Measurements from ENCODE around the gene CHST3. TPM values are rescaled to one million over a fixed set of nuclear protein-coding genes. Genes with fewer than 3 reads are reported as not detected.

Gene CHST3
- total and polyA plus RNA-seq, 10 of the 15 experiments (the other 5 are each of a cell fraction or from before 2014, with no cell fraction given), result 0.03 to 0.50 (median 0.05) TPM; not detected in 2

- intact Hi-C loops (cut with micrococcal nuclease; ENCODE audit: unreplicated experiment), result loop anchor here (5.0 kb wide), 1 partner anchor 237 kb away; the partner anchor contains the start of genes ANAPC16 and ASCC1
- no peak for TF ChIP-seq HDAC6 (IDR thresholded peaks at IDR 0.05; ENCODE audit: unreplicated experiment)
- TF ChIP-seq HCFC1 (IDR thresholded peaks at IDR 0.05; ENCODE audit: low read length), result no peak
- TF ChIP-seq FOXK2 (IDR thresholded peaks at IDR 0.05), result no peak
- TF ChIP-seq JUNB (IDR thresholded peaks at IDR 0.05), result no peak
- no peak for TF ChIP-seq KAT2A (conservative IDR thresholded peaks at IDR 0.05; ENCODE audit: control insufficient read depth, low read depth, low read length)
- no peak for TF ChIP-seq MYB (IDR thresholded peaks at IDR 0.05; ENCODE audit: borderline replicate concordance, low read depth, low read length)
- TF ChIP-seq STAT3 (IDR thresholded peaks at IDR 0.05; ENCODE audit: low read depth, low read length), result no peak
- TF ChIP-seq PAX5 (IDR thresholded peaks at IDR 0.05; ENCODE audit: borderline replicate concordance, low read depth, low read length), result no peak
- no peak for TF ChIP-seq NKRF (conservative IDR thresholded peaks at IDR 0.05)
- no peak for TF ChIP-seq RB1 (IDR thresholded peaks at IDR 0.05; ENCODE audit: borderline replicate concordance)
- no peak for TF ChIP-seq SREBF2 (IDR thresholded peaks at IDR 0.05; ENCODE audit: low read length)
- no peak for TF ChIP-seq MEF2B (IDR thresholded peaks at IDR 0.05; ENCODE audit: partially characterized antibody, poor library complexity, severe bottlenecking)
- no peak for TF ChIP-seq RFX5 (IDR thresholded peaks at IDR 0.05; ENCODE audit: low read depth, low read length)
- TF ChIP-seq BCL11A (IDR thresholded peaks at IDR 0.05; ENCODE audit: low read depth, low read length), result no peak
- TF ChIP-seq ZBED1 (IDR thresholded peaks at IDR 0.05; ENCODE audit: borderline replicate concordance), result no peak
- no peak for TF ChIP-seq PML (IDR thresholded peaks at IDR 0.05; ENCODE audit: low read length)
- TF ChIP-seq HSF1 (IDR thresholded peaks at IDR 0.05; ENCODE audit: low read depth, low read length), result no peak
- Histone ChIP-seq H3K4me2 (ENCODE audit: control insufficient read depth, insufficient read depth) (no peak overlapping the region), H3K9ac (ENCODE audit: control insufficient read depth, insufficient read depth, low read length) (no peak overlapping the region), H3K4me3 (no peak overlapping the region), H3K27ac (ENCODE audit: control insufficient read depth, insufficient read depth) (no peak overlapping the region), H3K4me1 (ENCODE audit: control insufficient read depth, insufficient read depth, low read length) (peaks cover 39% of the 10 kb centered on the region), H4K20me1 (ENCODE audit: control insufficient read depth, insufficient read depth) (no peaks in the 10 kb centered on the region), H3K79me2 (ENCODE audit: control insufficient read depth, insufficient read depth, low read length) (no peaks in the 10 kb centered on the region), H3K27me3 (replicated peaks in 1 of 2; ENCODE audit: control insufficient read depth in 2 of 2, insufficient read depth in 2 of 2, low read length in 1 of 2) (no peaks in the 10 kb centered on the region; a peak in 1 of 4 replicates), H2AFZ (ENCODE audit: control insufficient read depth, low read depth, low read length) (no peak overlapping the region), H3K36me3 (ENCODE audit: control insufficient read depth in 2 of 2, insufficient read depth in 2 of 2, low read length in 1 of 2) (no peaks in the 10 kb centered on the region), H3K9me3 (replicated peaks; ENCODE audit: control insufficient read depth, insufficient read depth, low read length) (no peaks in the 10 kb centered on the region)
- SMC1A ChIA-PET (ENCODE audit: uncharacterized antibody, unreplicated experiment), result interaction anchor here (0.6 to 1.4 kb wide), 3 partner anchors 10 to 68 kb away, joined by 3 read pairs; no protein-coding TSS in a partner anchor
- ATAC-seq, result no peak
- CTCF ChIA-PET, result interaction anchor here (1.3 to 2.6 kb wide), 4 partner anchors 10 to 68 kb away, joined by 3 to 10 read pairs (median 6); no protein-coding TSS in a partner anchor
- WGBS (ENCODE audit: insufficient coverage, insufficient replicate concordance, low lambda C conversion rate, missing lambda C conversion rate), result 54% methylated on average over 10 of the region's 10 CpGs
- no TSS peak for BruUV-seq (replicated peaks)
- RAD21 ChIA-PET (ENCODE audit: unreplicated experiment), result interaction anchor here (1.2 to 2.2 kb wide), 3 partner anchors 23 to 68 kb away, joined by 3 to 7 read pairs (median 4); no protein-coding TSS in a partner anchor
- no peak for DNase-seq (ENCODE audit: low read depth, low spot score)
- POLR2A ChIA-PET, result no interaction called here
- in situ Hi-C loops (cut with MboI), result no loop called here
- FAIRE-seq, result no peak
Measured at GRCh38 chr10:71980181-71981014, 16.2 kb downstream of the CHST3 start.

Data from GM12878 (cell line).